Raji (cell line): ENCODE results near the gene EPHA7.

Source experiments
- POLR2A ChIP-seq: IDR thresholded peaks from 2 replicates; pipeline ENCODE4 v1.6.1; 2011; ENCODE audit warnings: low read depth, low read length, control low read depth; ENCODE audit not compliant: insufficient read depth

EPHA7 gene

DNA sequence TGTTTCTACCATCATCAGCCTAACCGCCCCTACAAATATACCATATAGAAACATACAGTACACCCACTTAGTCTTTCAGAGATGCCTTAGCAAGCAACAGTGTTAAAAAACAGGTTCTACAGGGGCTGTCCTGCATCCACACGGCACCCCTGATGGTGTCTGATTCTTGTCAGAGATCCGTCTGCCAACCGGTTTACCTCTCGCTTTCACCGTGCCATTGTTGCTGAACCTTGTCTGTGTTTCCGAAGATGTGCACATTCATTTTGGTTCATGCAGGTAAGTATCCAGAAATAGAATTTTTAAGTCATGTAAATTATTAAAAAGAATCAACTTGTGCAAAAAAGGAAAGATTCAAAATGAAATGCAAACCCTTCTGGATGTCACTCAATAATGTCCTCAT lies 52.9 kb downstream of the EPHA7 start:
- TF ChIP-seq POLR2A = no peak

DNA sequence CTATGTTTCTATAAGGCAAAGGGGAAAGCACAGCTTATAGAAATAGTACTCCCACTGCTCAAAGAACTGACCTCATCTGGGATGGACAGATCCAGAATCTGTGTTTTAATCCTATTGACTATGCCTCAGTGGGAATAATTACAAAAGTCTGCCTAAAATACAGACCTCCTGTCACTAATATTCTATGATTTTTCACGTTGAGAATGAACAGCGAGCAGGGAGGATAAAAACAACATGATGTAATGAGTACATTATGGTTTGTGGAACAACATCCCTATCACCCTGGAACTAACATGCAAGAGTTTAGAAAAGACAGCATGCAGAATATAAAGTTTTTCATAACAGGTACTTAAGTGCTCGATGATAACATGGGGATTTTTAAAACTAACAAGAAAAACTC lies 53.9 kb downstream of the EPHA7 start:
- TF ChIP-seq POLR2A = no peak

DNA sequence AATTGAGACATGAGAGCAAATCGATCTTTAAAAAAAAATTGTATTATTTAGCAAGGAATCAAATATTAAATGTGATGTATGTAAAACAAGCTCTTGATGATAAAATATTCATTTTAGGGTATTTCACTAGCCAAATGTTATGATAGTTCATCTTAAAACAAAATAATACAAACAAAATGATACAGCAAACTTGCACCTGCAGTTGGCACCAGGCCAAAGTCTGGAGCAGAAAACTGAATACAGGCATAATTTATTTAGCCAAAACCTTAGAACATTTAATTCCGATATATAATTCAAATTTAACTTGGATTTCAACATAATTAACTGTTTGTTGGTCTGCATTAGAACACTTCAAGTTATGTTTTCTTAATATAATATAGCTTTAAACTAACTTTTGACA lies 60.9 kb downstream of the EPHA7 start:
- no peak for TF ChIP-seq POLR2A

GRCh38 chr6:93352604-93353003 lies 66.8 kb downstream of the EPHA7 start:
- TF ChIP-seq POLR2A = no peak

DNA sequence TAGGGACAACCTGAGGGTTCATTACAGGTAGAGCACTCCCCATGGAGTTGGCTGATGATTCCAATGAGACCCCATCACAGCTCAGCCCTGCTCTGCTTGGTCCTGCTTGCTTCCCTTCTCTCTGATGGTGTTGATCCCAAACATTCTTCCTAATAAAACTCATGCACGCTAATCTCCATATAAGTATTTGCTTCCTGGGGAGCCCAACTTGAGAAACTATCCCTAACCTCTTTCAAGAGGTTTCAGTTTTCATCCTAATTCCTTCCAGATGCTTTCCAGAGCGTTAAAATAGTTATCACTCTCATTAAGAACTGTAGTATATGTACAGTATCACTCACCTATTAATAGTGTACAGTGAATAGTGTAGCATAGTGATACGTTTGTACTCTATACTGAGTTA lies 68.1 kb downstream of the EPHA7 start:
- TF ChIP-seq POLR2A = no peak

DNA sequence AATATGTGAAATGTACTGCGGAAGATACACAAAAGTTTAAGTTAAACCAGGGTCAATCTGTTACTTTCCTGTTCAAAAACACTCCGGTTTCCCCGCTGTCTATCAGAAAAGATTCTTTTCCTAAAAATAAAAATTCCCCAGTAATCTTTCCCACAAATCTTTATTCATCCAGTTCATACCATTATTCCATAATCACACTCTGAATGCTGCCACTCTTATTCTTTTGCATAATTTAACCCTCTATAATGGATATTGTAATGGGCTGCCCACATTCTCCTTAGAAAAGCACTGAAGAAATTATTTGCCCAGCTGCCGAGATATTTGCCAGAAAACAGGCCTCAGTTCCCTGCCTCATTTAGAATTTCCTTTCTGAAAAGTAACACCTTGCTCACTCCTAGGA lies 68.6 kb downstream of the EPHA7 start:
- no peak for TF ChIP-seq POLR2A

DNA sequence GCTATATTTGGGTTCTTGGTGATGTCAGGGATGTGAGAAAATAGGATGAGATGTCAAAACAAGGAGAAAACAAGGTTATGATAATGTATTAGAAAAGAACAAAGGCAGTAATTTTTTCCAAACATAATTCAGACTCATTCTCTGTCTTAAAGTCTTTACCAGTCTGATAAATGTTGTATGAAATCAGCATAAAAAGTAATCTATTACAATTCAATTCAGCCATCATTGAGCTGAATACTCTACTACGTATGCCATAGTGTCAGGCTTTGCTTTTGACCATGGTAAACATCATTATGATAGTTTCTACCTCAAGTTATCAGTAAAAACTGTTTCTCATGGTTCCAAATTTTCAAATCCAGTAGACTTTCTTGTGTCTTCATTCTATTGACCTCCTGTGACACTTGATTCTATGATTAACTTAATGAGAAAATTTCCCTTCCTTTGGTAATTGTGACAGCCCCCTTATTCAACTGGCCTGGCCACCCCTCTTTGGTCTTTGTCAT lies 75.0 kb downstream of the EPHA7 start:
- no peak for TF ChIP-seq POLR2A

DNA sequence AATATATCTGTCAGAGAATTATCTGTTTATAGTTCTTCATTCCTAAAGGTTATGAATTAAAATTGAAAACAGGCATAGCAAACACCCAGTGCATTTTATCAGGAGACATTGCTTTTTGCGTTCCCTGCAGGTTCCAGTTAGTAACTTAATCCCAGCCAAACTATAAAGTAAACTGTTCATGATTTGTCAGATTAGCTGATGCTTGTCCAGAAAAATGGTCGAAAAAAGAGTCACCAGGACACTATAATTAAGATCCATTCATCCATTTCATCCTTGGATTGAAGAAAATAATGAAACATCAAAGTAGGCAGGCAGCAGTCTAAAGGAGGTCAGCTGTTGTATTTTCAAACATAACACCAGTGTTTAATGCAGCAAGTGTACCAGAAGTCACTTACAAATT lies 75.9 kb downstream of the EPHA7 start:
- TF ChIP-seq POLR2A = no peak

GRCh38 chr6:93341900-93342613 lies 77.3 kb downstream of the EPHA7 start:
- no peak for TF ChIP-seq POLR2A

GRCh38 chr6:93337772-93338394 lies 81.5 kb downstream of the EPHA7 start:
- no peak for TF ChIP-seq POLR2A

GRCh38 chr6:93337014-93337413 lies 82.3 kb downstream of the EPHA7 start:
- TF ChIP-seq POLR2A = no peak

DNA sequence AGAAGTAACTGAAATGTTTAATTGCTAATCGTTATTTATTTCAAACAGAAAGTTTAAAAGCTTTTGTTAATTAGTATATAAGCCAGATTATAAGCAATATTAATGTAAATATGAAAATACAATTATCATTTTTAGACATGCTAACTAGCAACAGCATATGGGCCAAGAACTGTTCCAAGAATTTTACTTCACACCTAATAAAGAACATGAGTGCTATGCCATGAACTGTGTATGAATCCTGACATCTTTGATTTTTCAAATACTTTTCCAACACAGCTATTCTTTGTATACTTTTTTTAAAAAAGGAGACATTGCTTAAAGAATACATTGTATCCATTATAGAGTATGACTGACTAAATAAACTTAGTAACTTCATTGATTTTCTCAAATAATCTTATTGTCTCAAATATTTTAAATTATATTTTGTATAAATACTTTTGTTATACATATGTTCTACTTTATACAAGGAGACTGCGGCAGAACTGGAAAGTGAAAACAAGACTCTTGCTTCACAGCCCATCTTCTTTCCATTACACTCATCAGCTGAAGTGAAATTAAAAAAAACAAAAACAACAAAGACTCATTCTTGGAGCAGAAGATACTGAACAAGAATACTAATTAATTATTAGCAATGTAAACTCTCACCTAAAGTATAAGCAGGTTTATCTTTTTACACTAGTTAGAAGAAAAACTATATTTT lies 89.9 kb downstream of the EPHA7 start:
- no peak for TF ChIP-seq POLR2A

GRCh38 chr6:93327857-93328256 lies 91.5 kb downstream of the EPHA7 start:
- no peak for TF ChIP-seq POLR2A

- TF ChIP-seq POLR2A = no peak
Observed at GRCh38 chr6:93325761-93326160, 93.6 kb downstream of the EPHA7 start.

- TF ChIP-seq POLR2A = no peak
Observed at GRCh38 chr6:93323630-93324029, 95.7 kb downstream of the EPHA7 start.

DNA sequence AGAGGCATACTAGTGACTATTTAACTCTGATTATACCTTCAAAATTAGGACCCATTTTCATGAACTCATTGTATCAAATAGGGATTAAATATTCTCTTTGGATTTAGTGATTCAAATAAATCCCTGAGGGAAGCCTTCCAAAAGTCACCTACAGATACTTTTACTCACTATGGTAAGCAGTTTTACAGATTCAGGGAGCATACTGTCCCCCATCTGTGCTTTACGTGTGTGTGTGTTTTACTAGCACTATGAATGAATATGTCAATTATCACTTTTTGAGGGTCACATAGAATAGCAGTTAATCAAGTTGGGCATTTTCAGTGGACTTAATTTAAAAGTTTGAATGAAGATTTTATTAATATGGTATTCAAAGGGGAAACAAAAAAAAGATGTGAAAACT lies 96.7 kb downstream of the EPHA7 start:
- no peak for TF ChIP-seq POLR2A
